ENCODE data around the gene EIF3F.

Gene EIF3F

GRCh38 chr11:8021920-8022319 lies 34.8 kb downstream of the EIF3F start:
- no peak for DNase-seq (ENCODE audit: low spot score)

DNA sequence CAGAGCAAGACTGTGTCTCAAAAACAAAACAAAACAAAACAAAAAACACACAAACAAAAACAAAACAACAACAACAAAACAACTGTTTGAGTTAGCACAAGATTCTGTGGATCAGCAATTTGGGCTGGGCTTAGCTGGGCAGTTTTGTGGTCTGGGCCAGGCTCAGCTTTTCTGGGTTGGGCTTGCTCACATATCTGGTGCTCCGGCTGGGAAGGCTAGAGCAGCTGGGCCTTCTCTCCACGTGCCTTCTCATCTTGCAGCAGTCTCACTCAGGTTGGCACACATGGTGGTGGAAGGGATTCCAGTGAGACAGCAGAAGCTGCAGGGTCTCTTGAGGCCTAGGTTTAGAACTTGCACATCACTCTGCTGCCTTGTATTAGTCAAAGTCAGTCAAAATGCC lies 35.7 kb downstream of the EIF3F start:
- DNase-seq (ENCODE audit: low spot score) = no peak

DNA sequence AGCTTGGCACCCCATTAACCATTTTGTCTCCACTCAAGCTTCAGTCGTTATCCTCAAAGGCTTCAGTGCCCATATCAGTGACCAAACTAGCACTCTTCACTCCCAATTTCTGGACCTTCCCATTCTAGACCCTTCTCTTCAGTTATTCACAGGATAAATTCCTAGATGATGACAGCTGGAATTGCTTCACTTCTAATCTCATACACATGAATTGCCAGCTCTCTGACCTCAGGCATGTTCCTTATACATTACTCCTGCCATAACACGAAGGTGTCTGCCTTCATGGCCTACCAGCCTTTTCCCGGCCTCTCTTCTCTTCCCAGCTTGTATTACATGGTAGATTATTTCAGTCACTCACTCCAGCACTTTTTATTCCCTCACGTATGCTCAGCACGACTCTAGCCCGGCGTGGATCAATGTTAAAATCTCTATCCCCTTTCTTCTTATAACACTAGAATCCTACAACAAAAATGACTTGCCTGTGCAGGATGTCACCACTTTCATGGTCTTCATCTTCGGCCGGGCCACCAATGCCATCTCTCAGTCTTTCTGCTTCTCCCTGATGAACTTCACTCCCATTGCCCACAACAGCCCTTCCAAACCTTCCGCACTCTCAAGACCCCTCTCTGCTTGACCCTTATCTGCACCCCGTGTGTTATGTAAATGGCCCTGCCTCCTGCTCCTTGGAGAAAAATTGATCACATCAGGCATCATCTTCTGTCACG lies 36.9 kb downstream of the EIF3F start:
- DNase-seq (ENCODE audit: low spot score) = no peak

DNA sequence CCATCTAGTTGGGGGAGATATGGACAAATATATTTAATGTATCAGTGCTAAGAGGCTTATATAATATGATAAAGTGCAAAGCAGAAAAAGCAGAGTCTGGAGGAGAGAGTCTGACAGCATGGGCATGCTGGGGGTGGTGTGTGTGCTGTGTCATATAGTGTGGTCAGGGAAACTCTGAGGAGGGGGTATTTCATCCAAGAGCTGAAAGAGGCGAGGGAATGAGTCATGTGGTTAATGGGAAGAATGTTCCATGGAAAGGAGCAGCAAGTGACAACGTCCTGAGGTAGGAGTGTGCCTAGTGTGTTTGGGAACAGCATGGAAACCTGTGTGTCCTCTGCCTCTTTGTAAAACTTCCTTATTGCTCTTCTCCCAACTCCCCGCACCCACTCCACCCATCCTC lies 38.0 kb downstream of the EIF3F start:
- no peak for DNase-seq (ENCODE audit: low spot score)

GRCh38 chr11:8025816-8026215 lies 38.7 kb downstream of the EIF3F start:
- no peak for DNase-seq (ENCODE audit: low spot score)

DNA sequence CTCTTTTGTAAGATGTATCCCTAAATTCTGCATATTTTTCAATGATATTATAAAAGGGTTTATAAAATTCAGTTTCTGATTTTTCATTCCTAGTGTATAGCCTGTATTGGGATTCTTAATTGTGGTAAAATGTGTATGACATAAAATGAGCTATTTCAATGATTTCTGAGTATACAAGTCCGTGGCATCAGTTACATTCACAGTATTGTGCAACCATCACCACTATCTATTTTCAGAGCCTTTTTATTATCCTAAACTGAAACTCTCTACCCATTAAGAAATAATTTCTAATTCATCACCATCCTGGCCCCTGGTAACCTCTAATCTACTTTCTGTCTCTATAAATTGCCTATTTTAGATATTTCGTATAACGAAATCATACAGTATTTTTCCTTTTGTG lies 39.8 kb downstream of the EIF3F start:
- DNase-seq (ENCODE audit: low spot score) = no peak

DNA sequence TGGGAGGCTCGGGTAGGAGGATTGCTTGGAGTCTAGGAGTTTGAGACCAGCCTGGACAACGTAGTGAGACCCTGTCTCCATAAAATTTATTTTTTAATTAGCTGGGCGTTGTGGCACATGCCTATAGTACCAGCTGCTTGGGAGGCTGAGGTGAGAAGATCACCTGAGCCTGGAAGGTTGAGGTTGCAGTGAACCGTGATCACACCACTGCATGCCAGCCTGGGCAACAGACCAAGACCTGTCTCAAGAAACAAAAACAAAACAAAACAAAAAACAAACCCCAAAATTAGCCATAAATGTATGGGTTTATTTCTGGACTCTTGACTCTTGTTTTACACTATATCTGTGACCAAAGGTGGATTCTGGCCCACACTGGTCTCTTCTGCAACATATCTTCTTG lies 41.6 kb downstream of the EIF3F start:
- DNase-seq (ENCODE audit: low spot score) = no peak

GRCh38 chr11:8030526-8031247 lies 43.5 kb downstream of the EIF3F start:
- no peak for DNase-seq (ENCODE audit: low spot score)

DNA sequence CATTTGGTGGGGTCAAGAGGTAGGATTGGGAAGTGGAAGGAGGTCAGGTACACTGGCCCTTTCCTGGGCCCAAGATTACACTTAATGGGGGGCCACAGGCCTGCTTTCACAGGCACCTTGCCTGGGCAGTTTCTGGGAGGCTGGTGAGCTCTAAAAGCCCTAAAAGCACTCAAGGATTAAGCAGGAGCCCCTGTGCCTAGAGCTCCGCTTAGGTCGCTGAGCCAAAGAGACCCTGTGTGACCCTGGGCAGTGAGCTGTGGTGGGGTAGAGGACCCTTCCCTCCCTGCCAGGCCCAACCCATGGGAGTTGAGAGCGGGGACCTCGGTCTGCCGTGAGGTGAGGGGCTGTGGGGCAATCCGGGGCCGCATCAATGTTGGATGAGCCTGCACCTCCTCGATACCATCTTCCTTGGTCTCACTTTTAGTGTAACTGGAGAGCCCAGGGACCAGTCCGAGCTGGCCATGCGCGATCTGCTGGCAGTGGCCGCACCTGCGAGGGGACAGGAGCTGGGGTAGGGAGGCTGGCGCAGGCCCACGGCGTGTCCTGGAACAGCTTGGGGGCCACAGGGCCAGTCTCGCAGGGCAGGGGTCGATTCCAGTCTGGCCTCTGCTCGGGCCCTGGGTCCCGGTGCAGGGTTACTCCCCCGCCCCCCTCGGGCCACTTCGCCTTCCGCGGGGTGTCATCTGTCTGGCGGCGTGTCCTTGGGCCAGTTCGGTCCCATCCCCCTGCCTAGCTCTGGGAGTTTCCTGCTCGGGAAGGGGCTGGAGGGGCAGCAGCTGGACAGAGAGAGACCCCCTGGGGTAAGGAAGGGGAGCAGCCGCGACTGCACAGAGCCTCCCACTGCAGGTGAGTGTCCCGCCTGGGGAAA lies 44.3 kb downstream of the EIF3F start:
- no peak for DNase-seq (ENCODE audit: low spot score)

DNA sequence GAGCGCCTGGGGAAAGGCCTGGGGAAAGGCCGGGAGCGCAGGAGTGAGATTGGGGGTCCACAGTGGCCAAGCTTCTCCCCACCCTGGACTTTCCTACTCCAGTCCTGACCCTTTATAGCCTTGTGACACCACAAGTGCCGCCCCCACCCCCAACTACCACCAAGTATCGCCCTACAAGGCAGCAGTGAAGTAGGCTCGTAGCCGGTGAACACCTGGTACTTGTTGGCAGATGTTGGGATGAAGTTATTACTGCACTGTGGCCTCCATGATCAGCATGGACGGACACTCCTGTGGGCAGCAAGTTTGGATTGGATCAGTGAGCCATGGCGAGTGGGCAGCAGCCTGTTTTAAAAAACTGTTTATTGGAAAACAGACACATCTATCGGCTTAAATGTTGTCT lies 45.0 kb downstream of the EIF3F start:
- DNase-seq (ENCODE audit: low spot score) = no peak

- DNase-seq (ENCODE audit: low spot score) = no peak
Observed at GRCh38 chr11:8032576-8033304, 45.6 kb downstream of the EIF3F start.

DNA sequence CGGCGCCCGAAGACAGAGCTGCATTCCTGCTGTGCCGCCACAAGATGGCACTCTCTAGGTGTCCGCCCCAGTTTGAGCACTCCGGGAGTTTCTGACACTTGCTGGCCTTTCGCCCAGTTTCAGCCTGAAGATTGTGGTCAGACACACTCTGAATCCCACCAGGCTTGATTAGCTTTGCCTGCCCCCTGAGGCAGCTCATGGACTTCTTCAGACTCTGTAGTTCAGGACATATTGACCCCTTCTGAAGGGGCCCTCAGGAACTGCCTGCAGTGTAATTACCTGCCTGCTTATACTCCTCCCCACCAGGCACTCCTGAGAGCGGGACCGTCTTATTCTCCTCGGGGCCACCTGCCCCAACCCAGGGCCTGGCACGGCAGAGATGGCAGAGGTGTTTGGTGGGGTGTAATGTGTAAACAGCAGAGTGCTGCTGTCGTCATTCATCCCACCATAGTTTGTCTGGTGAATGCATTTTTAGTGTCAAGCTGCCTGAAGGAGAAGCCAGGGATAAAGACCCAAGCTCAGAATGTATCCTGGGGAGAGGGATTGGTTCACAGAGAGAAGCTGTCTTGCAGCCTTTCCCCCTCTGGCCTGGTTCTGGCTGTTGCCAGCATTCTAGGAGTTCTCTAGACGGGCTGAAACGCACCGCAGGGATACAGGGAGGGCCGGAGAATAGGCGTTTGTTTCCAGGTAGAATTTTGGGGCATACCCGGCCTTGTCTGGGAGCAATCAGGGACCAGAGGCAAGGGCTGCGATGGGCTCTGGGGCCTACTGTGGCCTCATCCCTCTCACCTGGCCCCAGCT lies 46.4 kb downstream of the EIF3F start:
- peak; percentile 72 for DNase-seq (ENCODE audit: low spot score)

DNA sequence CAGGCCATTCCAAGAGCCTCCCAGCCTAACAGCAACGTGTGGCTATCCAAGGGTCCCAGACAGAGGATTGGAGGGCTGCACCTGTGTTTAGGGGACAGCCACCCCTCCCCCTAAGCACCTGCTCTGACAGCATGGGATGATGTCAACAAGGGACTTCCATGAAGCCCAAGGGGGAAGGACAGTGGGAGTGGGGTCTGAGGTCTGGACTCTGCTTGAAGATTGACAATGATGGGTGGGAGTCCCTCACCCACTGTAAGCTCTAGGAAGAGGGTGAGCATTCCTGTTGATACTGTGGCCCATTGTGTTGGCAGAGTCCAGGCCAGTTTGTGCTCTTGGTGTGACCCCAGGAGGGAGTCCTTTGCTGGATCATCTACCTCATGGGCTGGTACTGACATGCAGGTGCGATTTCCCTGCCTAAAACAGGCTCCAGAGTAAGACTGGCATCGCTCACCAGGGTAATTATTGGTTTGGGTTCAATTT lies 47.0 kb downstream of the EIF3F start:
- DNase-seq (ENCODE audit: low spot score) = no peak

DNA sequence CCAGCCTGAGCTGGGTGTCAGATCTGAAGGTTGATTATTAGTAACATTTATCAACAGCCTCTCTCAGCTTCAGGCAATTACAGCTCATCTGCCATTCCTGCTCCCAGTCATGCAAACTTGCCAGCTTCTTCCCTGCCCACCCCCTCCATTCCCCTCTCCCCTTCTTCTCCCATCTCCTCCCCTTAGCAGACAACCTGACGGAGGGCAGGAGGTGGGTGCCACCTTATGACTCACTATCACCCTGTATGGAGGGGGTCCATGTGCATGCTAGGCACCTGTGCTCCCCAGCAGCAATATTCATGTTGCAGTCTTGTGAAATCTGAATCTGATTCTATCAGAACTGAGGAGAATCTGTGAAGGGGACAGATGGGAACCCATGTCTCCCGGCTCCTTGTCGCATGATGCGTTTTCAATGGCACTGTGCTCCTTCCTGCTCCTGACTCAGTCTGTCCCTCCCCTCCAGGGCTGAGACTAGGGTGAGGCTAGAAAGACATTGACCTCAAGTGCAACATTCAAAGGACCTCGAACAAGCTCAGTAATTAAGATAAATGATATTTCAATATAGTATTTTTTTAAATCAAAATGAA lies 47.6 kb downstream of the EIF3F start:
- no peak for DNase-seq (ENCODE audit: low spot score)

DNA sequence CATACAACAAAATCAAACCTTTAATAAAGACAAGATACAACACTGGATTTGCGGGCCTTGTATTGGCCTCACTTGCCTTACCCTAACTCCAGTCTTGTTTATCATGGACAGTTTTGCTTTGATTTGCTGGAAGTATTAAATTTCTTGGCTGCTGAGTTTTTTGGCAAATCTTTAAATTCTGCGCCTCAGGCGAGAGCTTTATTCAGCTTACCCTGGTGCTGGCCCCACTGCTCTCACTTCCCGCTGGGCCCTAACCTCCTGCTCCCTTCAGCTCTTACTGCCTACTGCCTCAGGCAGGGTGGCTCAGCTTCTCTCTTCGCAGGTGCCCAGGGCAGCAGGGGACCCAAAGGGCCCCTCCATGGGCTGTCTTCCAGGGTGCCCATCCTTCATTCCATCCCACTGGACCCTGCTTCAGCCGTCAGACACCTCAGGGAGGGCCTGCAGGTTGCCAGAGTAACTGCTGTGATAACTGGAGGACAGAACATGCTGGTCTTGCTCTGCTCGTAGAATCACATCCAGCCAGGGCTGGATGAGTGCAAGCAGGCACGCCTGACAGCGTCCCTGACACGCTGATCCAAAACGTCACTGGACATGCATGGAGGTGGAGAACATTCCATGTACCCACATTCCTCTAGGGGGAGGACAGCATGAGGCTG lies 48.2 kb downstream of the EIF3F start:
- DNase-seq (ENCODE audit: low spot score) = no peak

DNA sequence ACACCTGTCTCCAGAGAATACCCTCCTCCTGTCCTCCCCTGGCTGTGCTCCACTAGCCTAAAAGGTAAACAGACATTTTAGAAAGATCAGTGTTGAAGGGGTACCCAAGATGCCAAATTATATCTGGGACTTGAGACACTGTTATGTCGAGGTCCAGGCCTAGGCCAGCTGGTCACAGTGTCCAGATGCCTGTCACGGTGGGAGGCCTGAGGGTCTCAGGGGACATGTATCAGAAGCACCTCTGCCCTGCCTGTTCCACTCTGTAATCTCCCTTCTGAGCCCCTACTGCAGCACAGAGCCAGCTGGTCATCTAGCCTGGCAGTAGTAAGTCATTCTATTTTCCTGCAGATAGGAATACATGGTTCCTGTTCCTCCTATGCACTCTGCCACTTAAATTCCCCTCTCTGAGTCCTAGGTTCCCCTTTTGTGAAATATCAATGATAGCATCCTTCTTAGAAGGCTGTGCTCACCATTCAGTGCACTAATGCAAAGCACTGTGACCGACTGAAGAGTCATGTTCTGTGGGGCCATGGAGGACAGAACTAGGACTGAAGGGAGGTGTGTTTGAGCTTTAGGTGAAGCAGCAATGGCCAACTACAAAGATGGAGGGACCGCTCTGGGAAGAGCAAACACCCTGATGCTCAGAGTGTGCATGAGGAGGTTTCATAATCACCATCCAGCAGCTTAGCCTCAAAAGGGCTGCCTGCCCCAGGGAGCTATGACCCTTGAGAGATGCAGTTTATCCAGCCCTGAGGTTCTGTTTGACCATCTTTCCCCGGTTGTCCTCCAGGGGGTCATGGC lies 49.1 kb downstream of the EIF3F start:
- DNase-seq (ENCODE audit: low spot score) = no peak

GRCh38 chr11:8036986-8037385 lies 49.8 kb downstream of the EIF3F start:
- DNase-seq (ENCODE audit: low spot score) = no peak

GRCh38 chr11:8038393-8038792 lies 51.3 kb downstream of the EIF3F start:
- peak; percentile 45 for DNase-seq (ENCODE audit: low spot score)

GRCh38 chr11:8038811-8039529 lies 51.8 kb downstream of the EIF3F start:
- no peak for DNase-seq (ENCODE audit: low spot score)

Data from cerebellar cortex (tissue), 1 donor.